GM23338 (cell line): ENCODE results near the gene FLRT2.

ENCODE experiments used
- CREB1 ChIP-seq: fragments of 250-450 bp; sonication (Bioruptor Pico); IDR thresholded peaks from 2 replicates; pipeline ENCODE4 v1.5.0; 2020; ENCODE audit warnings: low read depth, mild to moderate bottlenecking, moderate library complexity
- CTCF ChIP-seq, 2 experiments: fragments of 200-600 bp in 1 of 2; sonication (generic) in 1 of 2; conservative IDR thresholded peaks; 2 replicates each; pipeline versions ENCODE4 v1.5.1 to v1.6.1; 2016 to 2017; ENCODE audit warnings: antibody characterized with exemption in 2 of 2, low read depth in 2 of 2, mild to moderate bottlenecking in 2 of 2, moderate library complexity in 1 of 2
- EZH2 ChIP-seq: fragments of 200-600 bp; sonication (generic); IDR thresholded peaks from one replicate; pipeline ENCODE4 v1.8.0; 2017; ENCODE audit warnings: antibody characterized with exemption, mild to moderate bottlenecking, low read depth; ENCODE audit not compliant: unreplicated experiment
- EZH2phosphoT487 ChIP-seq: fragments of 200-600 bp; sonication (generic); IDR thresholded peaks from one replicate; pipeline ENCODE4 v1.8.1; 2018; ENCODE audit warnings: antibody characterized with exemption; ENCODE audit not compliant: unreplicated experiment
- JUNB ChIP-seq: IDR thresholded peaks from one replicate; pipeline ENCODE4 v1.6.1; 2016; ENCODE audit warnings: antibody characterized with exemption; ENCODE audit not compliant: unreplicated experiment
- NANOG ChIP-seq: IDR thresholded peaks from 2 replicates; pipeline ENCODE4 v1.6.1; 2016; ENCODE audit warnings: antibody characterized with exemption, borderline replicate concordance
- POLR2AphosphoS5 ChIP-seq: IDR thresholded peaks from 2 replicates; pipeline ENCODE4 v1.6.1; 2016; ENCODE audit warnings: antibody characterized with exemption, low read depth
- REST ChIP-seq: IDR thresholded peaks from one replicate; pipeline ENCODE4 v1.6.1; 2018; ENCODE audit warnings: antibody characterized with exemption; ENCODE audit not compliant: unreplicated experiment
- STAT1 ChIP-seq: IDR thresholded peaks from one replicate; pipeline ENCODE4 v1.6.1; 2016; ENCODE audit warnings: antibody characterized with exemption; ENCODE audit not compliant: unreplicated experiment
- ZNF114 ChIP-seq: fragments of 250-450 bp; sonication (Bioruptor Pico); IDR thresholded peaks from 2 replicates; pipeline ENCODE4 v1.5.0; 2020; ENCODE audit warnings: mild to moderate bottlenecking, moderate library complexity
- ZNF331 ChIP-seq: fragments of 250-450 bp; sonication (Bioruptor Pico); IDR thresholded peaks from 2 replicates; pipeline ENCODE4 v1.5.0; 2020; ENCODE audit warnings: low read depth, mild to moderate bottlenecking, moderate library complexity
- ZNF462 ChIP-seq: fragments of 250-450 bp; sonication (Bioruptor Pico); IDR thresholded peaks from 2 replicates; pipeline ENCODE4 v1.5.0; 2020; ENCODE audit warnings: mild to moderate bottlenecking, moderate library complexity
- TF ChIP-seq, protein P1 (sequence below): IDR thresholded peaks from 2 replicates; pipeline ENCODE4 v1.6.1; 2016; ENCODE audit warnings: antibody characterized with exemption

GRCh38 chr14:85653029-85653428 lies 123.1 kb downstream of the FLRT2 start:
- TF ChIP-seq EZH2 (no peak), CTCF (conservative IDR thresholded peaks at IDR 0.05; ENCODE audit: low read depth in 2 of 2) (no peak), REST (no peak), CREB1 (CRISPR knock-in tag) (no peak), EZH2phosphoT487 (no peak), STAT1 (no peak), POLR2AphosphoS5 (no peak), JUNB (no peak), ZNF331 (no peak), ZNF114 (no peak), NANOG (no peak), ZNF462 (CRISPR knock-in tag) (no peak)
- TF ChIP-seq, protein P1, sequence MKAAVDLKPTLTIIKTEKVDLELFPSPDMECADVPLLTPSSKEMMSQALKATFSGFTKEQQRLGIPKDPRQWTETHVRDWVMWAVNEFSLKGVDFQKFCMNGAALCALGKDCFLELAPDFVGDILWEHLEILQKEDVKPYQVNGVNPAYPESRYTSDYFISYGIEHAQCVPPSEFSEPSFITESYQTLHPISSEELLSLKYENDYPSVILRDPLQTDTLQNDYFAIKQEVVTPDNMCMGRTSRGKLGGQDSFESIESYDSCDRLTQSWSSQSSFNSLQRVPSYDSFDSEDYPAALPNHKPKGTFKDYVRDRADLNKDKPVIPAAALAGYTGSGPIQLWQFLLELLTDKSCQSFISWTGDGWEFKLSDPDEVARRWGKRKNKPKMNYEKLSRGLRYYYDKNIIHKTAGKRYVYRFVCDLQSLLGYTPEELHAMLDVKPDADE: no peak
